ENCODE results near the gene BABAM2.

The BABAM2 gene

DNA sequence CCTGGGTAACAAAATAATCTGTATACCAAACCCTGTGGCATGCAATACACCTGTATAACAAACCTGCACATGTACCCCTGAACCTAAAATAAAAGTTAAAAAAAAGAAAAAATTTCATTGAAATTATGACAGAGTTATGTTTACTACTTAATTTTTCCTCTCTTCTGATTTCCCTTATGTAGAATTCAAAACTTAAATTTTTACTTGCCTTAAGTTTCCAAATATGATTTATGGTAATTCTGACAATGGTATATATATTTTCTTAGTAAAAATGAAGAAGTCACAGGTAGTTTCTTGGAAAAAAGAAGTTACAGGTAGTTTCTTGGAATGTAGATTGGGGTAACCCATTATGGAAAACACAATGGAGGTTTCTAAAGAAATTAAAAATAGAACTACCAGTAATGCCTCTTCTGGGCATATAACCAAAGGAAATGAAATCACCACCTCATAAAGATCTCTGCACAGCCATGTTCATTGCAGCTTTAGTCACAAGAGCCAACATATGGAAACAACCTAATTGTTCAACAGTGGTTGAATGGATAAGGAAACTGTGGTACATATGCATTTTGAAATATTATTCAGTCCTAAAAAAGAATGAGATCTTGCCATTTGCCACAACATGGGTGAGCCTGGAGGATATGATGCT lies 164.9 kb downstream of the BABAM2 start:
- no peak for DNase-seq (ENCODE audit: low read depth)
- H3K4me3 ChIP-seq (ENCODE audit: low read length): no peak overlapping the region
- TF ChIP-seq, protein P1, sequence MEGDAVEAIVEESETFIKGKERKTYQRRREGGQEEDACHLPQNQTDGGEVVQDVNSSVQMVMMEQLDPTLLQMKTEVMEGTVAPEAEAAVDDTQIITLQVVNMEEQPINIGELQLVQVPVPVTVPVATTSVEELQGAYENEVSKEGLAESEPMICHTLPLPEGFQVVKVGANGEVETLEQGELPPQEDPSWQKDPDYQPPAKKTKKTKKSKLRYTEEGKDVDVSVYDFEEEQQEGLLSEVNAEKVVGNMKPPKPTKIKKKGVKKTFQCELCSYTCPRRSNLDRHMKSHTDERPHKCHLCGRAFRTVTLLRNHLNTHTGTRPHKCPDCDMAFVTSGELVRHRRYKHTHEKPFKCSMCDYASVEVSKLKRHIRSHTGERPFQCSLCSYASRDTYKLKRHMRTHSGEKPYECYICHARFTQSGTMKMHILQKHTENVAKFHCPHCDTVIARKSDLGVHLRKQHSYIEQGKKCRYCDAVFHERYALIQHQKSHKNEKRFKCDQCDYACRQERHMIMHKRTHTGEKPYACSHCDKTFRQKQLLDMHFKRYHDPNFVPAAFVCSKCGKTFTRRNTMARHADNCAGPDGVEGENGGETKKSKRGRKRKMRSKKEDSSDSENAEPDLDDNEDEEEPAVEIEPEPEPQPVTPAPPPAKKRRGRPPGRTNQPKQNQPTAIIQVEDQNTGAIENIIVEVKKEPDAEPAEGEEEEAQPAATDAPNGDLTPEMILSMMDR (conservative IDR thresholded peaks at IDR 0.05; ENCODE audit: low read depth, low read length): no peak

- H3K4me3 ChIP-seq (ENCODE audit: low read length): no peak overlapping the region
- TF ChIP-seq, protein P1 (conservative IDR thresholded peaks at IDR 0.05; ENCODE audit: low read depth, low read length): no peak
- no peak for DNase-seq (ENCODE audit: low read depth)
Measured at GRCh38 chr2:28058791-28059190, 168.3 kb downstream of the BABAM2 start.

DNA sequence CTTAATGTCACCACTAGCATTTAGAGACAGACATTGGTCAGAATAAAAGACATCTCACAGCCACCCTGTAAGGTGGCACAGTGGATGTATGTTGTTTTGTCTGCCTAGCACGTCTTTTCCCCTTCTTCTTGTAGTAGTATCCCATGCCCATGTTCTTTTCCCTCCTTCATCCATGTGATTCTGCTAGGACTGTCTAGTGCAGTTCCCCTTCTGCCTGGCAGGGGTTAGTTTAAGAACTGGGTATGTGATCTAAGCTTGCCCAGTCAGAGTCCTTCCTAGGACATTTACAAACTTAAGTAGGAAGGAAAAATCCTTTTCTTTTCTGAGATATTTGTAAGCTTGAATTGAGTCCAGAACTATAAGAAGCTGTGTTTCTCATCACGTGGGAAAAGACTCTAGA lies 172.3 kb downstream of the BABAM2 start:
- TF ChIP-seq, protein P1 (conservative IDR thresholded peaks at IDR 0.05; ENCODE audit: low read depth, low read length): no peak
- H3K4me3 ChIP-seq (ENCODE audit: low read length): no peak overlapping the region
- DNase-seq (ENCODE audit: low read depth): no peak

GRCh38 chr2:28063492-28063962 lies 173.0 kb downstream of the BABAM2 start:
- DNase-seq (ENCODE audit: low read depth): no peak
- TF ChIP-seq, protein P1 (conservative IDR thresholded peaks at IDR 0.05; ENCODE audit: low read depth, low read length): no peak
- H3K4me3 ChIP-seq (ENCODE audit: low read length): no peak overlapping the region

DNA sequence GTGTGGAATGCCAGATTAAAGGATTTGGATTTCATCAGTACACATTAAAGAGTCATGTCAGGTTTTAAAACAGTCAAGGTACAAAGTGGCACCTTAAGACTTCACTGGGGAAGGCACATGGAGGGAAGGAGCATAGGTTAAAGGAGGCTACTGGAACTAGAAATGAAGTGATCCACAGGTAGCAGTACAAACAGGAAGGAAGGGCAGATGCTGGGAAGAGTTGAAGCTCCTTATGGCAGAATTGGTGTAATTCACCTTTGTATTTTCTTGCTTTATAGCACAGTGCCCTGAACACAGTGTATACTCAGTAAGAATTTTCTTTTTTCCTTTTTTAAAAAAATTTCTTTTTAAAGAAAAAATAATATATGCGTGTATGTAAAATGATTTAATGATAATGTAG lies 177.1 kb downstream of the BABAM2 start:
- no peak for DNase-seq (ENCODE audit: low read depth)
- H3K4me3 ChIP-seq (ENCODE audit: low read length): no peak overlapping the region
- TF ChIP-seq, protein P1 (conservative IDR thresholded peaks at IDR 0.05; ENCODE audit: low read depth, low read length): no peak

- no peak overlapping the region for H3K4me3 ChIP-seq (ENCODE audit: low read length)
- TF ChIP-seq, protein P1 (conservative IDR thresholded peaks at IDR 0.05; ENCODE audit: low read depth, low read length): no peak
- no peak for DNase-seq (ENCODE audit: low read depth)
Measured at GRCh38 chr2:28068088-28068487, 177.6 kb downstream of the BABAM2 start.

- DNase-seq (ENCODE audit: low read depth): no peak
- TF ChIP-seq, protein P1 (conservative IDR thresholded peaks at IDR 0.05; ENCODE audit: low read depth, low read length): no peak
- H3K4me3 ChIP-seq (ENCODE audit: low read length): no peak overlapping the region
Measured at GRCh38 chr2:28068527-28068926, 178.0 kb downstream of the BABAM2 start.
